Muscle layer of duodenum (tissue), 2 donors: ENCODE data around the gene SEPTIN6.

ENCODE experiments used
- H3K27ac ChIP-seq: one replicate; pipeline ENCODE4 v1.7.0; 2013; ENCODE audit warnings: mild to moderate bottlenecking, low read length
- H3K27me3 ChIP-seq: one replicate; pipeline ENCODE4 v1.7.0; 2013; ENCODE audit warnings: low read depth, mild to moderate bottlenecking, control low read depth, low read length
- H3K36me3 ChIP-seq, 2 donors: one replicate each; pipeline ENCODE4 v1.7.0; 2013; ENCODE audit warnings: low read length in 2 of 2, control low read depth in 1 of 2, mild to moderate bottlenecking in 1 of 2; ENCODE audit not compliant: insufficient read depth in 2 of 2, control insufficient read depth in 1 of 2
- H3K4me1 ChIP-seq, 2 donors: one replicate each; pipeline ENCODE4 v1.7.0; 2013; ENCODE audit warnings: low read length in 2 of 2, mild to moderate bottlenecking in 2 of 2, control low read depth in 1 of 2, moderate library complexity in 1 of 2; ENCODE audit not compliant: insufficient read depth in 2 of 2, control insufficient read depth in 1 of 2
- H3K4me3 ChIP-seq, 2 donors: one replicate each; pipeline ENCODE4 v1.7.0; 2013; ENCODE audit warnings: low read length in 2 of 2, low read depth in 1 of 2, mild to moderate bottlenecking in 1 of 2
- H3K9me3 ChIP-seq, 2 donors: one replicate each; pipeline ENCODE4 v1.7.0; 2013; ENCODE audit warnings: low read length in 2 of 2, control low read depth in 1 of 2, mild to moderate bottlenecking in 1 of 2; ENCODE audit not compliant: control insufficient read depth in 1 of 2
- donor health status: healthy.

Gene SEPTIN6

DNA sequence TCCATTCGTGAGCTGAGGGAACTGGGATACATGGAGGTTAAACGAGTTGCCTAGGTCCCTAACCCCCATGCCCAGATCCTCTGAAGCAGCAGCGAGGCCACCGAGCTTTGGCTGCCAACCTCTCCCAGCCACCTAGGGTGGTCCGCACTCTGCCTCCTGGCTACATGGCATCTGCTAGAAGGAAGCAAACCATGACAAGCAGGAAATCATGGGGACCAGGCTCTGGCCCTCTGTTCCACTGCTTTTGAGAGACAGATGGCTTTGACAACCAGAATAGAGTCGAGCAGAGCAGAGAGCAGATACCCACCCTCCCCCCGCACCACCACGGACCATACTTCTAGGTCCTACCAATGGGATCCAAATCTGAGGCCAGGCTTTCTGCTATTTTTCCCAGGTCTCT, 49.3 kb downstream of the SEPTIN6 start:
- Histone ChIP-seq H3K4me3 (no peak overlapping the region), H3K27me3 (no peaks in the 10 kb centered on the region), H3K27ac (no peak overlapping the region), H3K36me3 (no peaks in the 10 kb centered on the region), H3K4me1 (no peaks in the 10 kb centered on the region), H3K9me3 (no peaks in the 10 kb centered on the region)
